Breast epithelium (tissue), 4 donors: ENCODE results near the gene HIGD2A. TPM values are rescaled to one million over a fixed set of nuclear protein-coding genes. Genes with fewer than 3 reads are reported as not detected.

ENCODE experiments used
- DNase-seq, 2 donors: peaks; one replicate each; pipeline ENCODE4 v3.0.0-alpha.2; 2019; ENCODE audit warnings: low spot score in 2 of 2
- H3K27ac ChIP-seq, 2 donors: fragments of 200-600 bp; sonication (generic) in 1 of 2; one replicate each; pipeline ENCODE4 v1.5.1; 2016 to 2019; ENCODE audit warnings: mild to moderate bottlenecking in 1 of 2
- H3K27me3 ChIP-seq, 2 donors: fragments of 200-600 bp; sonication (generic) in 1 of 2; one replicate each; pipeline versions ENCODE4 v1.5.1 to v1.6.0; 2017 to 2019; ENCODE audit warnings: control low read depth in 1 of 2, mild to moderate bottlenecking in 1 of 2
- H3K36me3 ChIP-seq: fragments of 200-600 bp; one replicate; pipeline ENCODE4 v1.5.1; 2019
- H3K4me1 ChIP-seq, 2 donors: fragments of 200-600 bp; sonication (generic); one replicate each; pipeline ENCODE4 v1.5.1; 2016 to 2019; ENCODE audit warnings: control low read depth in 1 of 2
- H3K4me3 ChIP-seq, 3 donors: fragments of 200-600 bp; sonication (generic); 1 replicate in 2 of 3; 2 replicates in 1 of 3; pipeline ENCODE4 v1.5.1; 2016 to 2019; ENCODE audit warnings: mild to moderate bottlenecking in 3 of 3, moderate library complexity in 2 of 3
- H3K9me3 ChIP-seq, 2 donors: fragments of 200-600 bp; sonication (generic) in 1 of 2; one replicate each; pipeline ENCODE4 v1.5.1; 2016 to 2019; ENCODE audit warnings: control low read depth in 1 of 2
- POLR2A ChIP-seq: fragments of 450-650 bp; IDR thresholded peaks from one replicate; pipeline ENCODE4 v1.6.1; 2016; ENCODE audit warnings: antibody characterized with exemption, mild to moderate bottlenecking, moderate library complexity
- POLR2AphosphoS5 ChIP-seq, 3 donors: sonication (generic); formaldehyde crosslinking; IDR thresholded peaks; one replicate each; pipeline ENCODE4 v1.6.1; 2017; ENCODE audit warnings: antibody characterized with exemption in 3 of 3
- intact Hi-C: fragments of 100-400 bp; cut with DNase I; formaldehyde crosslinking; loops from one replicate; pipeline ENCODE4 v1.15.1; 2023; ENCODE audit warnings: low total_unique reads
- total RNA-seq, 3 donors: library from RNA; depleted of rRNA; stranded (reverse); fragments of >200 nt; gene quantifications; one replicate each; pipeline ENCODE4 v1.1.0, GENCODE V29; 2016
- TF ChIP-seq, protein P1 (sequence below), 3 donors: fragments of 450-650 bp; IDR thresholded peaks; one replicate each; pipeline ENCODE4 v1.5.1; 2016 to 2017; ENCODE audit warnings: antibody characterized with exemption in 3 of 3, mild to moderate bottlenecking in 3 of 3, moderate library complexity in 3 of 3

HIGD2A gene
- total RNA-seq, 3 donors from 2014 or later = 68.5 to 134 (median 80.2) TPM

DNA sequence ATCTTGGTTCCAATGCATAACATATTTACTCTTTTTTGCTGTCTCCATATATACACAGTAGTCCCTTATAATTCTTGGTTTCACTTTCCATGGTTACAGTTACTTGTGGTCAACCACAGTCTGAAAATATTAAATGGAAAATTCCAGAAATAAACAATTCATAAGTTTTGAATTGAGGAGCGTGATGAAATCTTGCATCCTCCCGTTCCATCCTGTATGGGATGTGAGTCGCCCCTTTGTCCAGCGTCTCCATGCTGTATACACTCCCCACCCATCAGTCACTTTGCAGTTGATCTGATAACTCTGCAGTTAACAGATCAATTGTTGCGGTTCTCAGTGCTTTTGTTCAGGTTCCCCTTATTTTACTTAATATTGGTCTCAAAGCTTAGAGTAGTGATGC is 48.1 kb downstream of the HIGD2A start:
- intact Hi-C loops = no loop called here
- no peak for DNase-seq
- Histone ChIP-seq H3K9me3 (no peaks in the 10 kb centered on the region), H3K36me3 (no peaks in the 10 kb centered on the region), H3K27me3 (no peaks in the 10 kb centered on the region), H3K27ac (no peak overlapping the region), H3K4me3 (peak overlapping the region in 1 of 3 donors; percentile 2), H3K4me1 (no peaks in the 10 kb centered on the region)
- TF ChIP-seq, protein P1, sequence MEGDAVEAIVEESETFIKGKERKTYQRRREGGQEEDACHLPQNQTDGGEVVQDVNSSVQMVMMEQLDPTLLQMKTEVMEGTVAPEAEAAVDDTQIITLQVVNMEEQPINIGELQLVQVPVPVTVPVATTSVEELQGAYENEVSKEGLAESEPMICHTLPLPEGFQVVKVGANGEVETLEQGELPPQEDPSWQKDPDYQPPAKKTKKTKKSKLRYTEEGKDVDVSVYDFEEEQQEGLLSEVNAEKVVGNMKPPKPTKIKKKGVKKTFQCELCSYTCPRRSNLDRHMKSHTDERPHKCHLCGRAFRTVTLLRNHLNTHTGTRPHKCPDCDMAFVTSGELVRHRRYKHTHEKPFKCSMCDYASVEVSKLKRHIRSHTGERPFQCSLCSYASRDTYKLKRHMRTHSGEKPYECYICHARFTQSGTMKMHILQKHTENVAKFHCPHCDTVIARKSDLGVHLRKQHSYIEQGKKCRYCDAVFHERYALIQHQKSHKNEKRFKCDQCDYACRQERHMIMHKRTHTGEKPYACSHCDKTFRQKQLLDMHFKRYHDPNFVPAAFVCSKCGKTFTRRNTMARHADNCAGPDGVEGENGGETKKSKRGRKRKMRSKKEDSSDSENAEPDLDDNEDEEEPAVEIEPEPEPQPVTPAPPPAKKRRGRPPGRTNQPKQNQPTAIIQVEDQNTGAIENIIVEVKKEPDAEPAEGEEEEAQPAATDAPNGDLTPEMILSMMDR (IDR thresholded peaks at IDR 0.05) = no peak
- no peak for TF ChIP-seq POLR2A
- TF ChIP-seq POLR2AphosphoS5 (IDR thresholded peaks at IDR 0.05) = no peak

DNA sequence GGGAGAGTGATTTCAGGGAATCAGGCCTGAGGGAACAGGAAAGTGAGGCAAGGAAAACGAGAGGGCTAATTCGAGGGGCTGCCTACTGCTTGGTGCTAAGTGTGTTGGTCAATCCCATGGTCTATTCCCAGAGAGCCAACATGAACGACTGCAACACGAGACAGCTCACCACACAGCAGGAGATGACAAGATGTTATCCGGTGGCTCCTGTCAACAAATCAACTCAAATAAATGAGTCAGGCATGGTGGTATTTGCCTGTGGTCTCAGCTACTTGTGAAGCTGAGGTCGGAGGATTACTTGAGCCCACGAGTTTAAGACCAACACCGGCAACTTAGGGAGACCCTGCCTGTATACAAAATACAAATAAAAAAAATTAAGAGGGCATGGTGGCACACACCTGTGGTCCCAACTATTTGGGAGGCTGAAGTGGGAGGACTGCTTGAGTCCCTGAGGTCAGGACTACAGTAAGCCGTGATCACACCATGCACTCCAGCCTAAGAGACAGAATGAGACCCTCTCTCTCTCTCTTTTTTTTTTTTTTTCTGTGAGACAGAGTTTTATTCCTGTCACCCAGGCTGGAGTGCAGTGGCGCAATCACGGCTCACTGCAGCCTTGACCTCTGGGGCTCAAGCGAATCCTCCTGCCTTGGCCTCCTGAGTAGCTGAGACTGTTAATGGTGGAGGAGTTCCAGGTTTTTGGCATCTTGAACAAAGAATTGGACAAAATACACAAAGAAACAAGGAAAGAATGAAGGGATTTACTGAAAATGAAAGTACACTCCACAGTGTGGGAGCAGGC is 50.6 kb downstream of the HIGD2A start:
- intact Hi-C loops = no loop called here
- no peak for DNase-seq
- Histone ChIP-seq H3K4me3 (no peak overlapping the region), H3K36me3 (no peaks in the 10 kb centered on the region), H3K27me3 (no peaks in the 10 kb centered on the region), H3K4me1 (no peaks in the 10 kb centered on the region), H3K9me3 (no peaks in the 10 kb centered on the region), H3K27ac (no peak overlapping the region)
- TF ChIP-seq, protein P1 (IDR thresholded peaks at IDR 0.05) = no peak
- no peak for TF ChIP-seq POLR2AphosphoS5 (IDR thresholded peaks at IDR 0.05)
- no peak for TF ChIP-seq POLR2A

Other genes starting within 250 kb of the HIGD2A start
- gene SIMC1, start 150.3 kb upstream of the HIGD2A start, total RNA-seq = 10 to 100 TPM in 2 of 3 donors, 1 to 10 TPM in 1; 7.7 to 13.4 (median 12.7) TPM
- gene KIAA1191, start 27.0 kb upstream of the HIGD2A start, total RNA-seq = 100 to 1,000 TPM in 1 of 3 donors, 10 to 100 TPM in 2; 82.2 to 102 (median 90.7) TPM
- gene ARL10, start 23.3 kb upstream of the HIGD2A start, total RNA-seq = 10 to 100 TPM in 1 of 3 donors, 1 to 10 TPM in 2; 5.6 to 17.7 (median 6.6) TPM
- gene NOP16, start 153 bp upstream of the HIGD2A start, total RNA-seq = 10 to 100 TPM in 2 of 3 donors, 1 to 10 TPM in 1; 8.5 to 13.8 (median 12.4) TPM
- gene CLTB, start 27.8 kb downstream of the HIGD2A start, total RNA-seq = 100 to 1,000 TPM in 2 of 3 donors, 10 to 100 TPM in 1; 91.0 to 122 (median 121) TPM
- gene FAF2, start 59.6 kb downstream of the HIGD2A start, total RNA-seq = 10 to 100 TPM; 26.9 to 38.2 (median 28.5) TPM
- 10 to 100 TPM in 2 of 3 donors, 1 to 10 TPM in 1; 6.9 to 17.1 (median 15.4) TPM for gene RNF44, start 148.7 kb downstream of the HIGD2A start, total RNA-seq
- gene CDHR2, start 160.6 kb downstream of the HIGD2A start, total RNA-seq = 1 to 10 TPM in 1 of 3 donors, not detected in 2; 2.3 TPM
- 1 to 10 TPM in 1 of 3 donors, under 1 TPM in 2; 0.64 to 1.2 (median 0.98) TPM for gene GPRIN1, start 221.4 kb downstream of the HIGD2A start, total RNA-seq
- gene SNCB, start 241.8 kb downstream of the HIGD2A start, total RNA-seq = not detected
- 1 to 10 TPM in 1 of 3 donors, not detected in 2; 1.6 TPM for gene EIF4E1B, start 241.9 kb downstream of the HIGD2A start, total RNA-seq